B cell (primary cell): ENCODE results near the gene REL.

Source experiments
- EZH2 ChIP-seq: IDR thresholded peaks from 2 replicates; pipeline ENCODE4 v1.6.1; 2012; ENCODE audit warnings: borderline replicate concordance, low read depth, mild to moderate bottlenecking, moderate library complexity, low read length; ENCODE audit not compliant: insufficient read depth, poor library complexity, severe bottlenecking
- TF ChIP-seq, protein P1 (sequence below): fragments of 200-600 bp; IDR thresholded peaks from one replicate; pipeline ENCODE4 v1.8.0; 2022; ENCODE audit warnings: antibody characterized with exemption, mild to moderate bottlenecking

DNA sequence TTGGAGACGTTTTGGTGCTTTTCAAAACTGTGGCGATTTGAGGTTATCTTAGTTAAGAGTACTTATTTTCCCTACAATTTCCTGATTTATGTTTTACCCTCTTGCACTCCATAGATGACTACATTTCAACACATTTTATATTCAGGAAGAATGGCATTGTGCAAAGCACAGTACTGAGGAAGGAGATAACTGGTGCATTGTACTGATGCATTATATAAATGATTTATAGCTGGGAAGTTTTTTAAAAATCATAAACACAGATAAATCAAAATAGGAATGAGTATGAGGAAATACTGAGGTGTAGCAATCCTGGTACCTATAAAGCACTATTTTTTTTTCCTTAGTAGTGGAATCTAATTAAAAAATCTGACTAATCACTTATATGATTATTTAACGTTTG lies 5.6 kb downstream of the REL start:
- TF ChIP-seq, protein P1, sequence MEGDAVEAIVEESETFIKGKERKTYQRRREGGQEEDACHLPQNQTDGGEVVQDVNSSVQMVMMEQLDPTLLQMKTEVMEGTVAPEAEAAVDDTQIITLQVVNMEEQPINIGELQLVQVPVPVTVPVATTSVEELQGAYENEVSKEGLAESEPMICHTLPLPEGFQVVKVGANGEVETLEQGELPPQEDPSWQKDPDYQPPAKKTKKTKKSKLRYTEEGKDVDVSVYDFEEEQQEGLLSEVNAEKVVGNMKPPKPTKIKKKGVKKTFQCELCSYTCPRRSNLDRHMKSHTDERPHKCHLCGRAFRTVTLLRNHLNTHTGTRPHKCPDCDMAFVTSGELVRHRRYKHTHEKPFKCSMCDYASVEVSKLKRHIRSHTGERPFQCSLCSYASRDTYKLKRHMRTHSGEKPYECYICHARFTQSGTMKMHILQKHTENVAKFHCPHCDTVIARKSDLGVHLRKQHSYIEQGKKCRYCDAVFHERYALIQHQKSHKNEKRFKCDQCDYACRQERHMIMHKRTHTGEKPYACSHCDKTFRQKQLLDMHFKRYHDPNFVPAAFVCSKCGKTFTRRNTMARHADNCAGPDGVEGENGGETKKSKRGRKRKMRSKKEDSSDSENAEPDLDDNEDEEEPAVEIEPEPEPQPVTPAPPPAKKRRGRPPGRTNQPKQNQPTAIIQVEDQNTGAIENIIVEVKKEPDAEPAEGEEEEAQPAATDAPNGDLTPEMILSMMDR, result no peak
- no peak for TF ChIP-seq EZH2
